Activated T-helper 1 cell treated with anti-CD3 and anti-CD28 coated beads, Interleukin-12 subunit alpha, Interleukin-12 subunit beta, Interleukin-2, Interleukin-4 antibody, amounts not matched to agents 30 ng/mL and 10 ng/mL and 1 ng/mL, durations not matched to agents 14 hours and 24 hours and 36 hours (primary cell): Measurements from ENCODE around the gene PARD6B. TPM values are rescaled to one million over a fixed set of nuclear protein-coding genes. Genes with fewer than 3 reads are reported as not detected.
"Not testable (repeated sequence)": the region's sequence is repeated elsewhere in the genome, so short reads cannot be mapped to it uniquely, and the experiment has no call there.

ENCODE experiments used
- DNase-seq: peaks from one replicate; pipeline ENCODE4 v3.0.0; 2021; ENCODE audit warnings: low spot score
- H3K27ac Mint-ChIP-seq: one replicate; pipeline ENCODE4 v1.8.0; 2021; ENCODE audit warnings: mild to moderate bottlenecking, mixed read lengths
- H3K27me3 Mint-ChIP-seq: one replicate; pipeline ENCODE4 v1.8.0; 2022; ENCODE audit warnings: mild to moderate bottlenecking, moderate library complexity, mixed read lengths; ENCODE audit not compliant: insufficient read depth
- H3K36me3 Mint-ChIP-seq: one replicate; pipeline ENCODE4 v1.8.0; 2021; ENCODE audit warnings: low read depth, mixed read lengths
- H3K4me1 Mint-ChIP-seq: one replicate; pipeline ENCODE4 v1.8.0; 2021; ENCODE audit warnings: low read depth, mixed read lengths
- H3K4me3 Mint-ChIP-seq: one replicate; pipeline ENCODE4 v1.8.0; 2021; ENCODE audit warnings: mild to moderate bottlenecking, moderate library complexity, mixed read lengths
- H3K9me3 Mint-ChIP-seq: one replicate; pipeline ENCODE4 v1.8.0; 2021; ENCODE audit warnings: mixed read lengths
- intact Hi-C: fragments of 100-400 bp; cut with micrococcal nuclease; formaldehyde crosslinking; loops from one replicate; pipeline ENCODE4 v1.15.1; 2024
- total RNA-seq: library from RNA; stranded (reverse); gene quantifications from 2 replicates; pipeline ENCODE4 v1.2.3, GENCODE V29; 2022

PARD6B gene
- total RNA-seq, 1 donor from 2014 or later, result 7.1 TPM

DNA sequence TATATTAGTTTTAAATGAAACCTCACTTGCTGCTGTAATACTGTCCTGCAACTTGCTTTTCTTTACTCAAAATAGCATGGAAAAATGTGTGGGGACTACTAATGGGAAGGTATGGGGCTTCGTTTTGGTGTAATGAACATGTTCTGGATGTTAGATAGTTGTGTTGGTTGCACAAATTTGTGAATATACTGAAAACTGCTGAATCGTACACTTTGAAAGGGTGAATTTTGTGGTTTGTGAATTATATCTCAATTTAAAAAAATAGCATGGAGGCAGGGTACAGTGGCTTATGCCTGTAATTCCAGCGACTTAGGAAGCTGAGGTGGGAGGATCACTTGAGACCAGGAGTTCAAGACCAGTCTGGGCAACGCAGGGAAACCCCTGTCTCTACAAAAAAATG lies 65.8 kb downstream of the PARD6B start:
- H3K27ac Mint-ChIP-seq, result no peak overlapping the region

DNA sequence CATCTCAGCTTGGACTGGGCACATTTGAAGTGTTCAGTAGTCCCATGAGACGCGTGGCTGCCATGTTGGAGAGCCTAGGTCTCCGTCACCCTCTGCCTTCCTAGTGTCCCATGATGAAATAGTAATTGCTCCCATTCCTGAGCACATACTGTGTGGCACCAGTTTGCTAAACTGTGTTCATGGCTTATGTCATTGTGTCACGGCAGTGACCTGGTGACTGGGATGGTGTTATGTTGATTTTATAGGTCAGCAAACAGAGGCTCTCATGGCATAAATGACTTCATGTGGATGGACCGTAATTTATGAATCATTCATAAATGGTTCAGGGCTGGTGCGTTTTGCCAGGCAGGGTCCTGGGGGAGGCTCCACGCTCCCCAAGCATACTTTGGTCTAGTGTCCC lies 67.3 kb downstream of the PARD6B start:
- intact Hi-C loops, result loop anchor here (10.0 kb wide), 1 partner anchor 186 kb away; no protein-coding TSS in a partner anchor

More for the DNA sequence above, 65.8 kb downstream of the PARD6B start:
- Mint-ChIP-seq H3K36me3 (peaks cover 1% of the 10 kb centered on the region), H3K9me3 (no peaks in the 10 kb centered on the region), H3K4me1 (peaks cover 11% of the 10 kb centered on the region), H3K27me3 (no peaks in the 10 kb centered on the region), H3K4me3 (no peak overlapping the region)
- DNase-seq, result no peak
- intact Hi-C loops, result loop anchor here (10.0 kb wide), 1 partner anchor 188 kb away; no protein-coding TSS in a partner anchor

DNA sequence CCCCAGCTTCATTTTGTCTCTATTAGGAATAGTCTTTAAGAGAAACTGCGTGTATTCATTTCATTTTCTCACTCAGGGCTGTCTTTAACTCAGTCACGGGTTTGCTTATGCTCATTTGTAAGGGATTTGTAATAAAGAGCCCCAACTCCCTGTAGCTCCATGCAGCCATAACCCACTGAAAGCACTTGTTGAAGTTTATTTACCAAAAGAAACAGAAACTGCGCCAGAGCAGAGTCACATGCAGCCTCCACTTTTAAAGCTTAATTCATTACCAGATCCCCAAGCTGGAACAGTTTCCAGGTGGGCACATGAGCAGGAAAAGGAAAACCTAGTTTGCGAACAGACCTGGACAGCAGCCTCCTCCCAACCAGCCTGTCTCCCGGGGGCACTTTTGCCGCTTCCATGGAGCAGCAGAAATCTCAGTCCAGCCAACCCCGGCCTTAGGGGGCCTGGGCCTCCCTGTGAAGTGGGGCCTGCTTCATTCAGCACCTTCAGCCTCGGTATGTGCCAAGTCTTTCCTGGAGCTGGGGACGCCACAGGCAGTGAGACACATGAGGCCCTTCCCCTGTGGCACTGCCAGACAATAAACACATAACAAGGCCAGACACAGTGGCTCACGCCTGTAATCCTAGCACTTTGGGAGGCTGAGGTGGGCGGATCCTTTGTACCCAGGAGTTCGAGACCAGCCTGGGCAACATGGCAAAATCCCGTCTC lies 68.0 kb downstream of the PARD6B start:
- no peaks in the 10 kb centered on the region for H3K27me3 Mint-ChIP-seq
- no peak overlapping the region for H3K4me3 Mint-ChIP-seq
- no peak overlapping the region for H3K27ac Mint-ChIP-seq
- DNase-seq, result no peak
- H3K36me3 Mint-ChIP-seq, result peaks cover 1% of the 10 kb centered on the region
- intact Hi-C loops, result loop anchor here (10.0 kb wide), 1 partner anchor 185 kb away; no protein-coding TSS in a partner anchor
- H3K9me3 Mint-ChIP-seq, result no peaks in the 10 kb centered on the region
- H3K4me1 Mint-ChIP-seq, result peaks cover 12% of the 10 kb centered on the region

More for the DNA sequence above, 67.3 kb downstream of the PARD6B start:
- Mint-ChIP-seq H3K27me3 (no peaks in the 10 kb centered on the region), H3K36me3 (peaks cover 1% of the 10 kb centered on the region), H3K4me1 (peaks cover 11% of the 10 kb centered on the region), H3K9me3 (no peaks in the 10 kb centered on the region), H3K27ac (no peak overlapping the region), H3K4me3 (no peak overlapping the region)
- DNase-seq, result no peak

DNA sequence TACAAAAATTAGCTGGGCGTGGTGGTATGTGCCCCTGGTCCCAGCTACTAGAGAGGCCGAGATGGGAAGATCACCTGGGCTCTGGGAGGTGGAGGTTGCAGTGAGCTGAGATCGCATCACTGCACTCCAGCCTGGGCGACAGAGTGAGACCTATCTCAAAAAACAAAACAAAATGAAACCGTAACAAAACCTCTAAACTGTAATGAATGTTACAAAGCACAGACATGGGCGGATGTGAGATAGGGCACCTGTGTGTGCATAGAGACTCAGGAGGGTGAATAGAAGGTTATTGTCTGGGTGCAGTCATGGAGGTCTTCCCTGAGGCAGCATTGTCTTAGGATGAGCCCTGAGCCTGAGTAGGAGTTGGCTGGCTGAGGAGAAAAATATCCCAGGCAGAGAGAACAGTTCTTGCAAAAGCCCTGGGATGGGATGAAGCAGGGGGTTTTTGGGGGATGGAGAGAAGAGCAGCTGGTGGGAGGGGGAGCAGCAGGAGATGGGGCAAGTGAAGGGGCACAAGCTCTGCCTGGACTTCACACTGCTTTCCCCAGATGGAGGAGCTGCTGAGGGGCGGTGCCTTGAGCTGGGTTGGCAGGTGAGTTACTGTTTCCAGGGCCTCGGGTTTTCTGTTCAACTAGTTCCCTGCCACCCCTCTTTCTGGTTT lies 68.6 kb downstream of the PARD6B start:
- Mint-ChIP-seq H3K27me3 (no peaks in the 10 kb centered on the region), H3K4me3 (no peak overlapping the region), H3K4me1 (peaks cover 19% of the 10 kb centered on the region), H3K9me3 (no peaks in the 10 kb centered on the region), H3K27ac (no peak overlapping the region), H3K36me3 (peaks cover 1% of the 10 kb centered on the region)
- intact Hi-C loops, result loop anchor here (10.0 kb wide), 1 partner anchor 185 kb away; no protein-coding TSS in a partner anchor
- DNase-seq, result no peak

DNA sequence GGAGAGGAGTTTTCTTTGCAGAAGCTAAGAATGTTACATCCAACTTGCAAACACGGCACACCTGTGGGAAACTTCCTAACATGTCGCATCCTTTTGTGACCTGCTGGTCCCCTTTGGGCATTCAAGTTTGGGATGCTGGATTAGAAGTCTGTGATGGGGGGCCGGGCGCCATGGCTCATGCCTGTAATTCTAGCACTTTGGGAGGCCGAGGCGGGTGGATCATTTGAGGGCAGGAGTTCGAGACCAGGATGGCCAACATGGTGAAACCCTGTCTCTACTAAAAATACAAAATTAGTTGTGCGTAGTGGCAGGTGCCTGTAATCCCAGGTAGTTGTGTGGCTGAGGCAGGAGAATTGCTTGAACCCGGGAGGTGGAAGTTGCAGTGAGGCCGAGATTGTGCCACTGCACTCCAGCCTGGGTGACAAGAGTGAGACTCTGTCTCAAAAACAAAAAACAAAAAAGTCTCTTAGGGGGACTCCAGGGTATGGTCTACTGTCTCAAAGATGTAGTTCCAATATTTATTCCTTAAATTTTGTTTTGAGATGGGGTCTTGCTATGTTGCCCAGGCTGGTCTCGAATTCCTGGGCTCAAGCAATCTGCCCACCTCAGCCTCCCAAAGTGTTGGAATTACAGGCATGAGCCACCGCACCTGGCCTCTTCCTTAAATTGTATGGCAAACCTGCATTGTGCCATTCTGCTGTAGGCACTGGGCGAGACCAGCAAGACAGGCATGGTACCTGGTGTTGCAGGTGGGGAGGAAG lies 69.8 kb downstream of the PARD6B start:
- H3K4me3 Mint-ChIP-seq, intact Hi-C loops, H3K27ac Mint-ChIP-seq, H3K9me3 Mint-ChIP-seq, H3K27me3 Mint-ChIP-seq, H3K36me3 Mint-ChIP-seq, DNase-seq: not testable (repeated sequence)
- peaks cover 18% of the 10 kb centered on the region for H3K4me1 Mint-ChIP-seq

DNA sequence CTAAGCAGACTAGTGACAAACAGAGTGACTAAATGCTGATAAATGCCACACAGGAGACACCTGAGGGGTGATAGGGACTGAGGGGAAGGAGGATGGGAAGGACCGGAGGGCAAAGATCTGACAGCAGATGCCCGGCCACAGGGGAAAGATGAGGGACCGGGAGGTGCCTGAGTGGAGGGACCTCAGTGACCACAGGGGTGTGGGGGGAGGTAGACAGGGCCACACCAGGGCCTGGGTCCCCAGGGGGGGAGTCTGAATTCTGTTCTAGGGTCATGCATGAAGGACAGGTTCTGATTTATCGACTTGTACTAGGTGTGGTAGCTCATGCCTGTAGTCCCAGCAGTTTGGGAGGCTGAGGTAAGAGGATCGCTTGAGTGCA lies 70.4 kb downstream of the PARD6B start:
- Mint-ChIP-seq H3K27ac (no peak overlapping the region), H3K27me3 (no peaks in the 10 kb centered on the region), H3K36me3 (peaks cover 1% of the 10 kb centered on the region), H3K9me3 (no peaks in the 10 kb centered on the region), H3K4me3 (no peak overlapping the region), H3K4me1 (peaks cover 22% of the 10 kb centered on the region)
- DNase-seq, result no peak
- intact Hi-C loops, result no loop called here

DNA sequence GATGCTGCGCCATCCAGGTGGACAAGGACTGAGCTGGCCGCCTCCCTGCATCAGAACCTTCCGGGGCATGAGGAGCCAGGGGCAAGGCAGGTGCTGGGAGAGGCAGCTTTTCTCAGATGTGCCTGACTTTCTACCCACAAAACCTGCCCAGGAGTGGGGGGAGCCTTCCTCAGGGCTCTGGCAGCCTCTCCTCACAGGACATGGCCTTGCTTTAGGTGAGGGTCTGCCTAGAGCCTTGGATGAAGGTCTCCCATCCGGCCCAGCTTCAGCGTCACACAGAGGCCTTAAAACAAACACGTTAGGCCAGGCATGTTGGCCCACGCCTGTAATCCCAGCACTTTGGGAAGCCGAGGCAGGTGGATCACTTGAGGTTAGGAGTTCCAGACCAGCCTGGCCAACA lies 70.9 kb downstream of the PARD6B start:
- H3K9me3 Mint-ChIP-seq, result no peaks in the 10 kb centered on the region
- H3K4me1 Mint-ChIP-seq, result peaks cover 22% of the 10 kb centered on the region
- DNase-seq, result no peak
- peaks cover 1% of the 10 kb centered on the region for H3K36me3 Mint-ChIP-seq
- H3K27me3 Mint-ChIP-seq, result no peaks in the 10 kb centered on the region
- no peak overlapping the region for H3K27ac Mint-ChIP-seq
- no peak overlapping the region for H3K4me3 Mint-ChIP-seq
- intact Hi-C loops, result no loop called here

DNA sequence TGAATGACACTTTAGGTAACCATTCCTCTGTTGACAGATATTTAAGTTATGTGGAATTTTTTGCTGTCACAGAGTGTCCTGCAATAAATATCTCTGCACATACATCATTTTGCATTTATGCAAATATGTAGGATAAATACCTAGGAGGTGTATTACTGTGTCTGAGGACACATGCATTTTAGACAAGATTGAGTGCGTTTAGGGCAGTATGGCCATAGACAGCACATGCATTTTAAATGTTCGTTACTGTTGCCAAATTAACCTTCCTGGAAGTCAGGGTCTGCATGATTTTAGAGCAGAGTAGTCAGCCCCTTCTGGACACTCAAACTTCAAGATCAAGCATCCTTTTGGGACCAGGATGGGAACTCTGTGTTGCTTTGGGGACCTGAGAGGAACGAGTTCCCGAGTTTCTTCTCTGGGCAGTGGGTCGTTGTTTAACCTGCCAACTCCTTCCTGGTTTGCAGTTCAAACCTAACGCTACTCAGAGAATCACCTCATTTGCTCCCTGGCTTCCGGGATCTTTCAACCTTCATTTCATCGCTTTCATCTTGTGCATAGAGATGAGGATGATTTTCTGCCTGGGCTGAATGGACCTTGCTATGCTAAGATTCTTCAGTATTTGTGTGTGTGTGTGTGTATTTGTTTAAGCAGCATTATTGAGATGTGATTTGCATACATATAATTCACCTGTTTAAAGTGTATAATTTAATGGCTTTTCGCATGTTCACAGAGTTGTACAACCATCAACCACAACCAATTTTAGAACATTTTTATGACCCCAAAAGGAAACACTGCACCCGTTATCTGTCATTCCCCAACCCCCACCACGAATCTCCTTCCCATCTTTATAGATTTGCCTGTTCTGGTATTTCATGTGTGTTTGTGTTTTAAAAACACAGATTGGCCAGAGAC lies 73.3 kb downstream of the PARD6B start:
- Mint-ChIP-seq H3K27ac (peak overlapping the region; percentile 66), H3K4me3 (peak overlapping the region; percentile 24), H3K27me3 (no peaks in the 10 kb centered on the region), H3K4me1 (peaks cover 22% of the 10 kb centered on the region), H3K36me3 (peaks cover 1% of the 10 kb centered on the region), H3K9me3 (no peaks in the 10 kb centered on the region)
- peak; percentile 12 for DNase-seq
- intact Hi-C loops, result loop anchor here (1.0 kb wide), 1 partner anchor 9 kb away; the partner anchor contains the start of gene BCAS4

DNA sequence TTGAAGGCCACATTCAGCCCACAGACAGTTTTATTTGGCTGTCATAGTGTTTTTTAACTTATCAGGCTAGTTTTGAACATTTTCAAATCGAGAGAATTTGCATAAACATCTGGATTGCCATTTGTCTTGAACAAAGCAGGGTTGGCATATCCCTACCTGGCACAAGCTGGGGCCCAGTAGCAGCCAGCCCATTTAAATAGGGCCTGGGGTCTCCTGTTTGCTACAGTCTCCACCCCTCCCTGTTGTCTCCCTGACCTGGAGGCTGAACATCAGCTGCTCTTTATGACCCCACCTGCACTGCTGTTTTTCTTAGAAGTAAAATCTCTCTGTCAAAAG lies 73.9 kb downstream of the PARD6B start:
- DNase-seq, result no peak
- Mint-ChIP-seq H3K27ac (peak overlapping the region; percentile 66), H3K36me3 (no peaks in the 10 kb centered on the region), H3K27me3 (no peaks in the 10 kb centered on the region), H3K4me1 (peaks cover 18% of the 10 kb centered on the region), H3K9me3 (no peaks in the 10 kb centered on the region), H3K4me3 (peak overlapping the region; percentile 24)
- intact Hi-C loops, result no loop called here

DNA sequence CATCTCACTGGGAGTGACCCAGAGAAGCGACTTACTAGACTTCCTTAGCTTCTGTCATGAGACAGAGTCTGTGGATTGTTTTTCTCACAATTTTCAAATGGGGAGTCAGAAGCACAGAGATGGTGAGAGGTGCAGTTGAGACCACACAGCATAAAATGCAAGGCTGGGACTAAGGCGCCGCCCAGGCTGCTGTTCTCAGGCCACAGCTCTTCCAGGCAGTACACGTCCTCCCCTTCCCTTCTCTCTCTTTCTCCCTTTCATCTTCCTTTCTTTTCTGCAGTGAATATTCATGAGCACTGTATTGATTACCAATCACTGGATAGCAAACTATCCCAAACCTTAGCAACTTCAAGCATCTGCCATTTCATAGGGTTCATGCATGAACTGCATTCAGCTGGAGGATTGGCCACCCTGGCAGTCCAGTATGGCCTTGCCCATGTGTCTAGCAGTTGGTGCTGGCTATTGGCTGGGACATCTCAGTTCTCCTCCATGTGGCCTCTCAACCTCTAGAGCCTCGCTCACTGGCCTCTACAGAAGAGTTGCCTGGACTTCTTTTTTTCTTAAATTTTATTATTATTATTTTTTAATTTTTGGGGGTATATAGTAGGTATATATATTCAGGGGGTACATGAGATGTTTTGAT lies 74.9 kb downstream of the PARD6B start:
- Mint-ChIP-seq H3K27me3 (peaks cover 2% of the 10 kb centered on the region), H3K4me3 (no peak overlapping the region), H3K36me3 (no peaks in the 10 kb centered on the region), H3K27ac (no peak overlapping the region), H3K9me3 (no peaks in the 10 kb centered on the region), H3K4me1 (peaks cover 18% of the 10 kb centered on the region)
- no peak for DNase-seq
- intact Hi-C loops, result no loop called here
